GM18907 (cell line): Measurements from ENCODE around the gene DNM3.

Experiments used
- ATAC-seq: cut with Tn5 transposase; IDR thresholded peaks from one replicate; pipeline ENCODE4 v1.9.1; 2021; ENCODE audit warnings: mild to moderate bottlenecking, moderate library complexity; ENCODE audit not compliant: unreplicated experiment

DNM3 gene

GRCh38 chr1:172460887-172461315 is 619.6 kb downstream of the DNM3 start:
- ATAC-seq: no peak
